ENCODE measurements around the gene DPYSL4.

The DPYSL4 gene

DNA sequence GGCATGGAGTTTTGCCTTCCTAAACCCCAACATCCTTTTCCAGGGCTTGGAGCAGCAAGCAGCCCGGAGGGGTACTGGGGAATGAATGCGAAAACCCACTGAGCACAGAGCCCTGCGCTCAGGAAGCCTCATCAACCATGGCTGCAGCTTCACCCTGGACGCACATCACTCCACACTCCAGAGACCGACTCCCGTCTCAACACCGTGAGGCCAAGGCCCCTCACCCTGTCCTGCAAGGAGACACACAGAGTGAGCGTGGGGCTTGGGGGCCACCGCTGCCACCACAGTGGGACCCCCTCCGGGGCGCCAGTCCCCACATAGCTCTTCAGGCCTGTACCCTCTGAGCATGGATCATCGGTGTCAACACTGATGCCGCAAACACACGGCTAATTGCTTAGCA lies 41.9 kb downstream of the DPYSL4 start:
- no peak overlapping the region for H3K4me3 ChIP-seq (ENCODE audit: low read length)
- TF ChIP-seq CTCF (IDR thresholded peaks at IDR 0.05; ENCODE audit: insufficient read depth, low read depth, low read length, missing control alignments): no peak
- no peak for DNase-seq (ENCODE audit: low read depth)

GRCh38 chr10:132229096-132229495 lies 42.3 kb downstream of the DPYSL4 start:
- TF ChIP-seq CTCF (IDR thresholded peaks at IDR 0.05; ENCODE audit: insufficient read depth, low read depth, low read length, missing control alignments): no peak
- DNase-seq (ENCODE audit: low read depth): no peak
- no peak overlapping the region for H3K4me3 ChIP-seq (ENCODE audit: low read length)

GRCh38 chr10:132229834-132230556 lies 43.2 kb downstream of the DPYSL4 start:
- DNase-seq (ENCODE audit: low read depth): no peak
- TF ChIP-seq CTCF (IDR thresholded peaks at IDR 0.05; ENCODE audit: insufficient read depth, low read depth, low read length, missing control alignments): no peak
- H3K4me3 ChIP-seq (ENCODE audit: low read length): no peak overlapping the region

DNA sequence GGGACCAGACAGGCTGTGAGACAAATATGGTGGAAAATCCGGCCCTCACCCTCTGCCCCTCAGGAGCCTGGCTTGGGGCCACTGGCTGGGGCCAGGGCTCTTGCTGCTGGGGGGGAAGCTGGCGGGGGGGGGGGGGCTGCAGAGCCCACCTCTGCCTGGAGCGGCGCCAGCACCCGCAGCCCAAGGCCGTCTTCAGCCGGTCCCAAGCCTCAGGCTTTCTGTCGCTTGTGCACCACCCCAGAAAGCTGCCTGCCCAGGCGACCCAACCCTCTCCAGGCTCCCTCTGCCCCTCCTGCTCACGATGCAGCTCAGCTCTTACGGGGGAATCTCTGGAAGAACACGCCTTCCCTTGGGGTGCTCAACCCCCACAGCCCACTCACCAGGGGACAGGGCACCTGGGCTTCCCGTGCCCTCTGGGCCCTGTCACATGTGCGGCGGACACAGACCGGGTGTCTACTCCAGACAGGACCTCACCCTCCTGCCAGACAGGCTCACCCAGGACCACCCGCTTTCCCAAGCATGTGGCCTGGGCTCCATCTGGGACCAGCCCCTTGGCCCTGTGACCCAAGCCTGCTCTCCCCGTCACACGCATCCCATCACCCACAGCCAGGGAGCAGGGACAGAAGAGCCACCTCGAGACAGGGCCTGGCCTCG lies 43.9 kb downstream of the DPYSL4 start:
- no peak overlapping the region for H3K4me3 ChIP-seq (ENCODE audit: low read length)
- DNase-seq (ENCODE audit: low read depth): no peak
- TF ChIP-seq CTCF (IDR thresholded peaks at IDR 0.05; ENCODE audit: insufficient read depth, low read depth, low read length, missing control alignments): no peak

- TF ChIP-seq CTCF (IDR thresholded peaks at IDR 0.05; ENCODE audit: insufficient read depth, low read depth, low read length, missing control alignments): no peak
- H3K4me3 ChIP-seq (ENCODE audit: low read length): no peak overlapping the region
- no peak for DNase-seq (ENCODE audit: low read depth)
Measured at GRCh38 chr10:132231656-132232022, 44.9 kb downstream of the DPYSL4 start.

- H3K4me3 ChIP-seq (ENCODE audit: low read length): no peak overlapping the region
- no peak for TF ChIP-seq CTCF (IDR thresholded peaks at IDR 0.05; ENCODE audit: insufficient read depth, low read depth, low read length, missing control alignments)
- no peak for DNase-seq (ENCODE audit: low read depth)
Measured at GRCh38 chr10:132232023-132232951, 45.5 kb downstream of the DPYSL4 start.
